DMS53 treated with DMSO at 0.1 percent for 48 hours (cell line): Measurements from ENCODE around the gene MDC1.

Experiments used
- DNase-seq: peaks from one replicate; lab custom pipeline; 2025; ENCODE audit not compliant: unreplicated experiment; lab: John Stamatoyannopoulos, UW

The MDC1 gene

GRCh38 chr6:30747902-30748769 lies 31.1 kb upstream of the MDC1 start:
- DNase-seq: peak; percentile 29

DNA sequence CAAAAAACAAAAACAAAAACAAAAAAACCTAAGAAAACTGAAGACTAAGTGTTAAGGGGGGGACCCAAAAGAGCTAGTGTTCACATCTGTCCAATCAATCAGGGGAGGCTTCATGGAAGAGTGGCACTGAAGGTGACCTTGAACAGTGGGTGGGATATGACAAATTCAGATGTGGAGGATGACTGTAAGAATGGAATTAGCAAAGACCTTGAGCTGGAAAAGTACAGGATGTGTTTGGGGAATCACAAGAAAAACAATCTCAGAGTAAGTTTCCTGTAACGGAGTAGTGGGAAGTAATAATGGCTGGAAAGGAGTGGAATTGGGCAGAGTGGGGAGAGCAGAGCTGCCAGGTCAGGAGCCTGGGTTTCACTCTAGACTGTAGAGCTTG lies 30.2 kb upstream of the MDC1 start:
- no peak for DNase-seq

DNA sequence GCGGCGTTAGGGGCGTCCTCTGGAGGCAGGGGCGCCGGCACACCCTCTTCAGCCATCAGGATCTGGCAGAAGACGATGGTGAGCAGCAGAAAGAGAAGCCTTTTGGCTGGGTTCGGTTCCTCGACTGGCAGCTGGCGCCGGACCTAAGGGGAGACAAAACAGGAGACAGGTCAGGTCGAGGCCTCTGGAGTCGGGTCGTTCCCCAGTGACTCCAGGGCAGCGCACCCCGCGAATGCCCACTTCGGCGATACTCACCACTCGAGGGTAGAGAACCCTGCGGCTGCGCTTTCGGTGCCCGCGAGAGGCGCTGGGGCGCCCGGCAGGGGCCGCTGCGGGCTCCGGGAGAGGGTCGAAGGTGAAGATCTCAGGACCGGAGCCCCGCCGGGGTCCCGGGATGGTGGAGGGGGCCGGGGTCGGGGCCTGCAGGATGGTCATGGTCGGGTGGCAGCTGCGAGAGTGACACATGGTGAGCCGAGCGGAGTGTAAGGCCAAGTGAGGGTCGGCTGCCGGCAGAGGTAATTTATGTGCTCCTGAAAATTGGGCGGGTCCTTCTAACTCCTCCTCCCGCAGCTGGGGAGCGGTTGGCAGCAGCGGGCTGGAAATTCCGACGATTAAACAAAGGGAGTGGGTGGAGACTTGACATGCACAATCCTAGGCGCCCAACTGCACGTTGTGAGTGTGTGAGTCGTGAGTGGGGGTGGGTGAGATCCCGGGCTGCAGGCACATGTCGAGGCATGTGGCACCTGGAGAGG lies 27.1 kb upstream of the MDC1 start, which contains the start of gene IER3:
IER3 (minus strand) TSS at position 494 of the 752 bp plus-strand sequence; CDS start at position 465, 29 bp downstream.
- peak; percentile 73 for DNase-seq

- no peak for DNase-seq
These were observed 26.3 kb upstream of the MDC1 start for GRCh38 chr6:30743099-30744053.

GRCh38 chr6:30742316-30743098 lies 25.4 kb upstream of the MDC1 start, which contains the start of gene FLOT1:
Gene FLOT1 (minus strand): TSS chr6:30742687. CDS start chr6:30742189, 498 bp downstream.
- DNase-seq: peak; percentile 90

DNA sequence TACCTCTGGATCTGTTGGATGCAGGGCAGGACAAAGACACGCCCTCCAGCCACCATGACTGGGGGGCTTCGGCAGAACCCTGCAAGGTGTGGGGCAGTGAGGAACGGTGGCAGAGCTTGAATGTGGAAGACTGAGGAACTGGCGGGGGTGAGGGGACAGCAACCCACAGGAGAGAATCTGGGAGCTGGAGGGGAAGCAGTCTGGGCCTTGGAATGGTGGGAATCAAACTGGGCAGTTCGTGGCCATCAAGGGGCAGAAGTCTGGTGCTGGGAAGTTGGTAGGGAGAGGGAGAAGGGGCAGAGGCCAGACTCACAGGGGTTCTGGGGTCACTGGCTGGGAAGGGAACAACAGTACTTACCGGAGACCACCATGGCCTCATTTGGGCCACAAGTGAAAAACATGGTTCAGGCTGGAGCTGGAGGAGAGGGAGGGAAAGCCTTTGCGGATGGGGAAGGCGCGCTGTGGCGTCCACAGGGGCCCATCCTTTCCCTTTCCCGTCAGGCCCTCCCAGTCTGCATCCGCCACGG lies 24.8 kb upstream of the MDC1 start:
- no peak for DNase-seq

DNA sequence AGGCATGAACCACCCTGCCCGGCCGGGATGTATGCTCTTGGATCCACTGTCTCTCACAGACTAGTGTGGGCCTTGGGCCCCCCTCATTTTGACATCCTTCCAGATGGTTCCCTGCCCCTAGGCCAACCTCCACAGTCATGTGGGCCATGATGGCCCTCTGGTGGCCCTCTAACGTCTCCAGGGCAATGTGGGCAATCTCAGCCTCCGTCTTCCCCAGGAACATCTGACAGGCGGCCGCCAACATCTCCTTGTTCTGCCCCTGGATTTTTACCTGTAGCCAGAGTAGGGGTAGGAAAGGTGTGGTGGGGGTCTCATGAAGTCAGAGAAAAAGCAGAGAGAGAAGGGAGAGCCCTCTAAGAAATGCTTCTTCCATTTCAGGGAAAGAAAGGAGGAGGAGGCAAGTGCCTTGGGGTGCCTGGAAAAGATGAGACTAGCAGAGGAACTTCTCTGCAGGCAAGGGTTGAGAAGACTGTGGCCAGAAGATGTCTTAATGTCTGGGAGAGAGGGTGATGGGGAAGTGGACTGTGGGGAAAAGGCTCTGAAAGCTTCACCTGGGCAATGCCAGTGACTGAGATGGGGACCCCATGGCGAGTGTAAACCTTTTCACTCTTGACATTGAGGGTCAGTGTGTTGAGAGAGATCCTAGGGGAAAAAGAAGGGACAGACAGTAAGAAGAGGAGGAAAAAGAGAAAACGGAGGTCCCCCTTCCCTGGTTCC lies 24.1 kb upstream of the MDC1 start:
- no peak for DNase-seq

- DNase-seq: no peak
These were observed 23.4 kb upstream of the MDC1 start for GRCh38 chr6:30740540-30740870.

GRCh38 chr6:30738532-30738931 lies 21.5 kb upstream of the MDC1 start:
- no peak for DNase-seq

- DNase-seq: no peak
These were observed 18.7 kb upstream of the MDC1 start for GRCh38 chr6:30735668-30736314.

DNA sequence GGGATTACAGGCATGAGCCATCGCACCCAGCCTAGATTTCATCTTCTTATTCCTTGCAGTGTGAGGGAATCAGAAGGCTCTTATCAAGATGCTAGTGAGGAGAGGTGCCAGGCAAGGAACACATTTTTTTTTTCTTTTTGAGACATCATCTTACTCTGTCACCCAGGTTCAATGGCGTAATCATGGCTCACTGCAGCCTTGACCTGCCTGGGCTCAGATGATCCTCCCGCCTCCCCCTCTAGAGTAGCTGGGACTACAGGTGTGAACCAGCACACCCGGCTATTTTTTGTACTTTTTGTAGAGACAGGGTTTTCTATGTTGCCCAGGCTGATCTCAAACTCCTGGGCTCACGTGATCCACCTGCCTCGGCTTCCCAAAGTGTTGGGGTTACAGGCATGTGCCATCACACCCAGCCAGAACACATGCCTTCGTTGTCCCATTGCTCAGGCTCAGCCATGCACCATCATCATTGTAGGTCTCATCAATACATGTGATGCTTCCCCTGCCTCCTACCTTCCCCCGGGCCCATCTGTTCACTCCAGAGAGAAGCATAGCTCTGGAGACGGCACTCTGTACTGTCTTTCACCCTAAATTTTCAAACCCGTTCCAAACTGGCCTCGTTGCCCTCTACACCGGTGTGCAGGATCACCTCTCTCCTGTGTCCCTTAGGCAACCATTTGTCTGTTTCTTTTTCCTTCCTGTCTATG lies 15.3 kb upstream of the MDC1 start:
- DNase-seq: no peak

DNA sequence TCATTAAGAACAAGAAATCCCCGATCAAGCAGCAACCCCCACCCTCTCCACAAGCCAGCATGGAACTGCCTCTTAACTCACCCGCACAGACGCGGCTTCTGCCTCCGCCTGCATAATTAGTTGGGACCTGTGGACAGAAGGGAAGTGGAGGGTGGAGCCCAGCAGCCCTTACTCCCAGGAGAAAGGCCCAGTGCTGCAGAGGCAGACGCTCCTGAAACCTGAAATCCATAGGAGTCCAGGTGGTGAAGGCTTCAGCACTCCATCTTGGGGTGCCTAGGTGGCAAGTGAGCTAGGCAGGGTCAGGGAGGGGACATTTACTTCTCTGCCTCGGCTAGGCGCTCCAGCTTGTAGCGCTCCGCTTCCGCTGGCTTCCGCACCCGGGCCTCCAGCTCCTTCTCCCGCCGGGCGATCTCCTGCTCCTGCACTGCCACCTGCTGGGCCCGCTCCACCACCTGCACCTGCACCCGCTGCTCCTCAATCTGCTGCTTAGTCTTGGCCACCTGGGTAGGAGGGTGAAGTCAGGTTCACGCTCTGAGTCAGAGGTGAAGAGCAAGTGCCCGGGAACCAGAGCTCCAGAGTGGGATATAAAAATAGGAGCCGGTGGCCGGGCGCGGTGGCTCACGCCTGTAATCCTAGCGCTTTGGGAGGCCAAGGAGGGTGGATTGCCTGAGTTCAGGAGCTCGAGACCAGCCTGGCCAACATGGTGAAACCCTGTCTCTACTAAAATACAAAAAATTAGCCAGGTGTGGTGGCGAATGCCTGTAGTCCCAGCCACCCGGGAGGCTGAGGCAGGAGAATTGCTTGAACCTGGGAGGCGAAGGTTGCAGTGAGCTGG lies 13.7 kb upstream of the MDC1 start:
- DNase-seq: peak; percentile 92

- no peak for DNase-seq
These were observed 11.0 kb upstream of the MDC1 start for GRCh38 chr6:30727920-30728553.

- DNase-seq: no peak
These were observed 9.7 kb upstream of the MDC1 start for GRCh38 chr6:30726506-30727413.

GRCh38 chr6:30725713-30726505 lies 8.8 kb upstream of the MDC1 start:
- no peak for DNase-seq
